ENCODE results near the gene CACNB2. TPM values are rescaled to one million over a fixed set of nuclear protein-coding genes. Genes with fewer than 3 reads are reported as not detected.

Gene CACNB2
- polyA plus RNA-seq, 1 experiment = 0.12 TPM

DNA sequence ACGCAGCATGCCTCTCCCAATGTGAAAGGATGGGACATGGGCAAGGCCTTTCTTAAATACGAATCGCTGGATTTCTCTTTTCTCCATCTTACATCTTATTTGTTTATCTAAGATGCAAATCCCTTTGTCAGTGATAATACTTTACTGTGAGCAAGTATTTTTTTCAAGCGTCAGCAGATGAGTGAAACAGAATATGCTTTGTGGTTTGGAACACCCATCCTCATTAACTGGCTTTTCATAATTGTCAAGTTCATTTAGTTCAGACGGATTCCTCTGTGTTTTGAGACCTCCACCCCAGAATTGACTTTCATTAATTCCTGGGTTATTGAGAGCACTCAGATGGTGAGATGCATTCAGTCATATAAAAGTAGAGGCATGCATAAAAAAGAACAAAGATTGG, 361.4 kb downstream of the CACNB2 start:
- Histone ChIP-seq H3K27me3 (ENCODE audit: control insufficient read depth, insufficient read depth, low read length) (no peaks in the 10 kb centered on the region), H3K36me3 (ENCODE audit: control insufficient read depth, insufficient read depth, low read length) (no peaks in the 10 kb centered on the region), H3K4me3 (ENCODE audit: low read depth, low read length) (no peak overlapping the region)
- ChIA-PET POLR2A (no interaction called here), CTCF (no interaction called here)
- DNase-seq (ENCODE audit: low read depth) = no peak
- TF ChIP-seq, protein P1, sequence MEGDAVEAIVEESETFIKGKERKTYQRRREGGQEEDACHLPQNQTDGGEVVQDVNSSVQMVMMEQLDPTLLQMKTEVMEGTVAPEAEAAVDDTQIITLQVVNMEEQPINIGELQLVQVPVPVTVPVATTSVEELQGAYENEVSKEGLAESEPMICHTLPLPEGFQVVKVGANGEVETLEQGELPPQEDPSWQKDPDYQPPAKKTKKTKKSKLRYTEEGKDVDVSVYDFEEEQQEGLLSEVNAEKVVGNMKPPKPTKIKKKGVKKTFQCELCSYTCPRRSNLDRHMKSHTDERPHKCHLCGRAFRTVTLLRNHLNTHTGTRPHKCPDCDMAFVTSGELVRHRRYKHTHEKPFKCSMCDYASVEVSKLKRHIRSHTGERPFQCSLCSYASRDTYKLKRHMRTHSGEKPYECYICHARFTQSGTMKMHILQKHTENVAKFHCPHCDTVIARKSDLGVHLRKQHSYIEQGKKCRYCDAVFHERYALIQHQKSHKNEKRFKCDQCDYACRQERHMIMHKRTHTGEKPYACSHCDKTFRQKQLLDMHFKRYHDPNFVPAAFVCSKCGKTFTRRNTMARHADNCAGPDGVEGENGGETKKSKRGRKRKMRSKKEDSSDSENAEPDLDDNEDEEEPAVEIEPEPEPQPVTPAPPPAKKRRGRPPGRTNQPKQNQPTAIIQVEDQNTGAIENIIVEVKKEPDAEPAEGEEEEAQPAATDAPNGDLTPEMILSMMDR (IDR thresholded peaks at IDR 0.05; ENCODE audit: insufficient read depth, low read depth, low read length) = no peak

DNA sequence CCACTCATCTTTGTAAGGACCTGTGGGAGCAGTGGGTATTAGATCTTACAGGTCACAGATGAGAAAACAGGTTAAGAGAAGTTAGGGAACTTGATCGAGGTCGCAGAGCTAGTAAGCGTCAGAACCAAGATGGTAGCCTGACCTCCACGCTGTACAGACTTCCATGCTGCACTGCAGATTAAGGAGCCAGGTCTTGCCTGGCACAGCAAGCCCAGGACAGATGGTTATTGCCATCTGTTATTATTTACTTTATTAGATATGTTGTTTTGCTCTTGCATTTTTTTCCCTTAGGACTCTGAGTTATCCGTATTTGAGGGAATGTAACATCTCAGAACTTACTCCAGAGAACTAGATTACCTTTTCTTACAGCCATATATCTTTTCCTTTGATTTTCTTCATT, 363.9 kb downstream of the CACNB2 start:
- TF ChIP-seq, protein P1 (IDR thresholded peaks at IDR 0.05; ENCODE audit: insufficient read depth, low read depth, low read length) = no peak
- DNase-seq (ENCODE audit: low read depth) = no peak
- POLR2A ChIA-PET = no interaction called here
- H3K36me3 ChIP-seq (ENCODE audit: control insufficient read depth, insufficient read depth, low read length) = no peaks in the 10 kb centered on the region
- CTCF ChIA-PET = no interaction called here
- H3K4me3 ChIP-seq (ENCODE audit: low read depth, low read length) = no peak overlapping the region
- H3K27me3 ChIP-seq (ENCODE audit: control insufficient read depth, insufficient read depth, low read length) = no peaks in the 10 kb centered on the region

DNA sequence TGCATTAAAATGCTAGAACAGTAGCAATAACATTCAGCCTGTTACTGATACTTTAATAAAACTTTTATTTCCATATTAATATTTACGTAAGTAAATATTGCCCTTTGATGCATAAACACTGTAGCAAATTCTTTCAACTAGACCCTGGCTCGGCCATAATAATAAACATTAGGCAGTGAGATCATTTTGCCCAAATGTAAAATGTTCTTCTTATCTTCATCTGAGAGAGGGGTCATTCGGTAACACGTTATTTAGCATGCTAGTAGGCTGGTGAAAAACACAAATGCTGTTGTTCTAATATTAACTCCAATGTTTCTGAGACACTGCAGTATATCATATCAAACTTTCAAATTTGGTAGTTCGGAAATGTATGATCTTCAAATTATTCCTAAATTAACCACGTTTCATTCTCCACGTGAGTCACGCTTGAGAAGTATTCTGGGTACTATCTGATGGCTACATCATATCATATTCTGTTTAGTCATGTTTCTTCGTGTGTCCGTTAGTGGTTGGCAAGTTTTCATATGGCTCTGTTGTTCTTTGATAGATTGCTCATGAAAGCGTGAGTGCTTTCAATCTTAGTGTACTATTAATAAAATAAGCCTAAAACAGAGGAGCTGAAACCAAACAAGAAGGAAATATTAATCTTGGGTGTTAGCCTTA, 365.4 kb downstream of the CACNB2 start:
- TF ChIP-seq, protein P1 (IDR thresholded peaks at IDR 0.05; ENCODE audit: insufficient read depth, low read depth, low read length) = no peak
- Histone ChIP-seq H3K36me3 (ENCODE audit: control insufficient read depth, insufficient read depth, low read length) (no peaks in the 10 kb centered on the region), H3K4me3 (ENCODE audit: low read depth, low read length) (no peak overlapping the region), H3K27me3 (ENCODE audit: control insufficient read depth, insufficient read depth, low read length) (no peaks in the 10 kb centered on the region)
- ChIA-PET POLR2A (interaction anchor here (0.5 kb wide), 1 partner anchor 138 kb away, joined by 3 read pairs; no protein-coding TSS in a partner anchor), CTCF (no interaction called here)
- DNase-seq (ENCODE audit: low read depth) = no peak

DNA sequence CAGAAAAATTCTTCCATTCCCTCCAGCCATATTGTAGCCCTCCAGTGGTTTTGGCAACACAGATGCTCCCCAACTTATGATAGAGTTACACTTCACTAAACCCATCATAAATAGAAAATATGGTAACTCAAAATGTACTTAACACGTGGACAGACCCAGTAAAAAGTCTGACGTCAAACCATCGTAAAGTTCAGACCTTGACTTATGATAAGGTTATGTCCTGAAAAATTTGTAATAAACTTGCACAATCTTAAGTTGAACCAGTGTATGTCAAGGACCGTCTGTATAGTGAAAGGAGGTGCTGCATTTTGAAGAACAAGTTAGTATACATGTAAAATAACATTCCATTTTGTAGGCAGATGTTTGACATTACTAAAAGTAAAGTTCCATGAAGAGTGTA, 368.4 kb downstream of the CACNB2 start:
- Histone ChIP-seq H3K36me3 (ENCODE audit: control insufficient read depth, insufficient read depth, low read length) (no peaks in the 10 kb centered on the region), H3K27me3 (ENCODE audit: control insufficient read depth, insufficient read depth, low read length) (no peaks in the 10 kb centered on the region), H3K4me3 (ENCODE audit: low read depth, low read length) (no peak overlapping the region)
- TF ChIP-seq, protein P1 (IDR thresholded peaks at IDR 0.05; ENCODE audit: insufficient read depth, low read depth, low read length) = no peak
- ChIA-PET POLR2A (no interaction called here), CTCF (interaction anchor here (1.5 kb wide), 1 partner anchor 9 kb away, joined by 4 read pairs; no protein-coding TSS in a partner anchor)
- DNase-seq (ENCODE audit: low read depth) = no peak

DNA sequence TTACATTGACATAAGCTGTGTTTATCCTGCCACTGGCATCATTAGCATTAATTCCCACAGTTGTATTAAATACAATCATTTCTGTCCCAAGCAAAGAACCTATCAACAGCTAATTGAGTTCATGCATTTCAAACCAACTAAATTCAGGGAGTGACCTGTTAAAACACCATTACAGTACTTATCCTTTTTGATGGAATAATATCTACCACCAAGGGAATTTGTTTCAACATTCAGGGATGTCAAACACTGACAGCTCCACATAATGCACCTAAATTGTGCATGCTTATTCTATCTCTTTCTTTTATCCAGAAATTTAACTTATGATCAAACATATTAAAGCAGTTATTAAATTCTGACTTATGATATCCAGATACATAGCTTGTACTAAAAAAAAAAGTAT, 374.3 kb downstream of the CACNB2 start:
- no peak overlapping the region for H3K4me3 ChIP-seq (ENCODE audit: low read depth, low read length)
- TF ChIP-seq, protein P1 (IDR thresholded peaks at IDR 0.05; ENCODE audit: insufficient read depth, low read depth, low read length) = no peak
- POLR2A ChIA-PET = no interaction called here
- DNase-seq (ENCODE audit: low read depth) = no peak
- no peaks in the 10 kb centered on the region for H3K27me3 ChIP-seq (ENCODE audit: control insufficient read depth, insufficient read depth, low read length)
- CTCF ChIA-PET = no interaction called here
- no peaks in the 10 kb centered on the region for H3K36me3 ChIP-seq (ENCODE audit: control insufficient read depth, insufficient read depth, low read length)

Measured in BJ (cell line).